Keratinocyte (primary cell): ENCODE measurements around the gene USP48. TPM values are rescaled to one million over a fixed set of nuclear protein-coding genes. Genes with fewer than 3 reads are reported as not detected.

Source experiments
- DNase-seq: peaks from one replicate; pipeline ENCODE4 v3.0.0-alpha.2; 2011; ENCODE audit warnings: low read depth, missing footprints, low spot score
- FAIRE-seq: peaks from 2 replicates; lab custom pipeline; 2011; peaks lifted over from hg19 to GRCh38; lab: Jason Lieb, UNC
- H2AFZ ChIP-seq: 2 replicates; pipeline ENCODE4 v1.6.0; 2012; ENCODE audit warnings: low read length, control low read depth, inconsistent platforms; ENCODE audit not compliant: control insufficient read depth
- H3K27ac ChIP-seq: 2 replicates; pipeline ENCODE4 v1.5.1; 2011; ENCODE audit warnings: low read length; ENCODE audit not compliant: control insufficient read depth, insufficient read depth
- H3K27me3 ChIP-seq: 3 replicates; pipeline ENCODE4 v1.6.0; 2011; ENCODE audit warnings: low read length; ENCODE audit not compliant: control insufficient read depth, insufficient read depth; ENCODE audit errors: extremely low read depth
- H3K36me3 ChIP-seq, 2 experiments: 2 replicates in 1 of 2; 3 replicates in 1 of 2; pipeline ENCODE4 v1.5.1; 2011; ENCODE audit warnings: low read length in 2 of 2, mild to moderate bottlenecking in 1 of 2; ENCODE audit not compliant: control insufficient read depth in 2 of 2, insufficient read depth in 2 of 2; ENCODE audit errors: extremely low read depth in 1 of 2
- H3K4me1 ChIP-seq: 3 replicates; pipeline ENCODE4 v1.5.1; 2011; ENCODE audit warnings: low read length; ENCODE audit not compliant: control insufficient read depth, insufficient read depth; ENCODE audit errors: extremely low read depth
- H3K4me2 ChIP-seq: 3 replicates; pipeline ENCODE4 v1.6.0; 2011; ENCODE audit warnings: low read depth, low read length; ENCODE audit not compliant: control insufficient read depth, insufficient read depth; ENCODE audit errors: extremely low read depth
- H3K4me3 ChIP-seq, 3 experiments: fragments of 200-600 bp in 1 of 3; sonication (generic) in 1 of 3; 2 replicates in 2 of 3; 3 replicates in 1 of 3; pipeline ENCODE4 v1.5.1; 2011 to 2016; ENCODE audit warnings: low read length in 3 of 3, mild to moderate bottlenecking in 3 of 3, control low read depth in 2 of 3, inconsistent platforms in 1 of 3, low read depth in 1 of 3, mixed read lengths in 1 of 3, mixed run types in 1 of 3, moderate library complexity in 1 of 3; ENCODE audit not compliant: control insufficient read depth in 2 of 3, insufficient read depth in 2 of 3; ENCODE audit errors: extremely low read depth in 1 of 3
- H3K79me2 ChIP-seq: 2 replicates; pipeline ENCODE4 v1.6.0; 2012; ENCODE audit warnings: low read length; ENCODE audit not compliant: control insufficient read depth, insufficient read depth
- H3K9ac ChIP-seq: 3 replicates; pipeline ENCODE4 v1.6.0; 2011; ENCODE audit warnings: low read length; ENCODE audit not compliant: control insufficient read depth, insufficient read depth; ENCODE audit errors: extremely low read depth
- H3K9me1 ChIP-seq: 3 replicates; pipeline ENCODE4 v1.6.0; 2011; ENCODE audit warnings: low read length; ENCODE audit not compliant: control insufficient read depth, insufficient read depth; ENCODE audit errors: extremely low read depth
- H3K9me3 ChIP-seq: 2 replicates; pipeline ENCODE4 v1.5.1; 2012; ENCODE audit warnings: low read depth, low read length; ENCODE audit not compliant: control insufficient read depth
- H4K20me1 ChIP-seq: 3 replicates; pipeline ENCODE4 v1.6.0; 2011; ENCODE audit warnings: low read length; ENCODE audit not compliant: control insufficient read depth, insufficient read depth; ENCODE audit errors: extremely low read depth
- CTCF ChIP-seq, 3 experiments: IDR thresholded peaks in 1 of 3; conservative IDR thresholded peaks in 1 of 3; optimal IDR thresholded peaks in 1 of 3; 2 replicates in 2 of 3; 3 replicates in 1 of 3; pipeline versions ENCODE3 to v1.5.1; 2011; ENCODE audit warnings: low read length in 3 of 3, mild to moderate bottlenecking in 3 of 3, moderate library complexity in 2 of 3, control low read depth in 1 of 3, inconsistent platforms in 1 of 3; ENCODE audit not compliant: insufficient read depth in 2 of 3; ENCODE audit errors: extremely low read depth in 1 of 3
- EZH2 ChIP-seq: IDR thresholded peaks from one replicate; pipeline ENCODE4 v1.6.1; 2012; ENCODE audit warnings: inconsistent platforms, mild to moderate bottlenecking, low read length, moderate library complexity
- dilution Hi-C: fragments of 300-500 bp; cut with MboI; formaldehyde crosslinking; loops from one replicate; pipeline ENCODE4 v1.7.0; 2020; ENCODE audit warnings: low sequenced_read_pairs; ENCODE audit not compliant: extremely low pct_ligation_motif_present
- polyA plus RNA-seq, 5 experiments: library from polyadenylated mRNA; depleted of rRNA in 3 of 5; stranded (reverse) in 3 of 5; stranded (forward) in 1 of 5; unstranded in 1 of 5; fragments of >200 nt; gene quantifications; 1 replicate in 1 of 5; 2 replicates in 3 of 5; 3 replicates in 1 of 5; pipeline versions ENCODE4 v1.2.1 to v1.2.3, GENCODE V29; 2011 to 2012; ENCODE audit warnings: missing spikeins in 2 of 5, low read depth in 1 of 5, low replicate concordance in 1 of 5

USP48 gene
- polyA plus RNA-seq, 1 donor (not counting 4 experiments of a cell fraction or from before 2014, with no cell fraction given) = 33.0 TPM

GRCh38 chr1:21751281-21751680 is 31.7 kb downstream of the USP48 start:
- TF ChIP-seq CTCF (optimal IDR thresholded peaks at IDR 0.05 in 1 of 3, IDR thresholded peaks at IDR 0.05 in 1 of 3, conservative IDR thresholded peaks at IDR 0.05 in 1 of 3; ENCODE audit: extremely low read depth in 1 of 3, insufficient read depth in 2 of 3, low read length in 3 of 3) (no peak), EZH2 (no peak)
- Histone ChIP-seq H3K4me1 (no peaks in the 10 kb centered on the region), H3K27me3 (no peaks in the 10 kb centered on the region), H2AFZ (no peak overlapping the region), H3K36me3 (peaks cover 11 to 21% of the 10 kb centered on the region in 2 experiments), H3K9ac (no peak overlapping the region), H3K79me2 (peaks cover 2% of the 10 kb centered on the region), H3K4me2 (no peak overlapping the region), H3K9me3 (no peaks in the 10 kb centered on the region), H3K27ac (no peak overlapping the region), H3K4me3 (no peak overlapping the region), H4K20me1 (no peaks in the 10 kb centered on the region), H3K9me1 (no peaks in the 10 kb centered on the region)
- dilution Hi-C loops = no loop called here
- FAIRE-seq (no peak), DNase-seq (no peak)

- no peak overlapping the region for H3K27ac ChIP-seq
Observed at GRCh38 chr1:21750841-21751240, 32.1 kb downstream of the USP48 start.

More at GRCh38 chr1:21750841-21751240, 32.1 kb downstream of the USP48 start:
- peaks cover 11 to 21% of the 10 kb centered on the region in 2 experiments for H3K36me3 ChIP-seq
- H3K4me2 ChIP-seq = no peak overlapping the region
- FAIRE-seq (no peak), DNase-seq (no peak)
- H4K20me1 ChIP-seq = no peaks in the 10 kb centered on the region
- H3K79me2 ChIP-seq = peaks cover 2% of the 10 kb centered on the region
- dilution Hi-C loops = no loop called here
- no peak overlapping the region for H3K9ac ChIP-seq
- no peaks in the 10 kb centered on the region for H3K9me3 ChIP-seq
- no peaks in the 10 kb centered on the region for H3K27me3 ChIP-seq
- no peaks in the 10 kb centered on the region for H3K4me1 ChIP-seq
- no peak overlapping the region for H2AFZ ChIP-seq
- TF ChIP-seq EZH2 (no peak), CTCF (optimal IDR thresholded peaks at IDR 0.05 in 1 of 3, IDR thresholded peaks at IDR 0.05 in 1 of 3, conservative IDR thresholded peaks at IDR 0.05 in 1 of 3; ENCODE audit: extremely low read depth in 1 of 3, insufficient read depth in 2 of 3, low read length in 3 of 3) (no peak)
- no peaks in the 10 kb centered on the region for H3K9me1 ChIP-seq
- H3K4me3 ChIP-seq = no peak overlapping the region
